HTERT RPE-1 (cell line): ENCODE results near the gene VAV2.

Experiments used
- in situ Hi-C: fragments of 300-500 bp; cut with MboI; formaldehyde crosslinking; loops from 4 replicates; pipeline ENCODE4 v1.14.3; 2020; ENCODE audit warnings: low sequenced_read_pairs

The VAV2 gene

GRCh38 chr9:133716564-133717112 is 275.5 kb downstream of the VAV2 start:
- in situ Hi-C loops: no loop called here

GRCh38 chr9:133715866-133716563 is 276.1 kb downstream of the VAV2 start:
- in situ Hi-C loops: no loop called here

- in situ Hi-C loops: no loop called here
These were observed 276.7 kb downstream of the VAV2 start for GRCh38 chr9:133715295-133715865.

- in situ Hi-C loops: no loop called here
These were observed 277.4 kb downstream of the VAV2 start for GRCh38 chr9:133714606-133715294.

DNA sequence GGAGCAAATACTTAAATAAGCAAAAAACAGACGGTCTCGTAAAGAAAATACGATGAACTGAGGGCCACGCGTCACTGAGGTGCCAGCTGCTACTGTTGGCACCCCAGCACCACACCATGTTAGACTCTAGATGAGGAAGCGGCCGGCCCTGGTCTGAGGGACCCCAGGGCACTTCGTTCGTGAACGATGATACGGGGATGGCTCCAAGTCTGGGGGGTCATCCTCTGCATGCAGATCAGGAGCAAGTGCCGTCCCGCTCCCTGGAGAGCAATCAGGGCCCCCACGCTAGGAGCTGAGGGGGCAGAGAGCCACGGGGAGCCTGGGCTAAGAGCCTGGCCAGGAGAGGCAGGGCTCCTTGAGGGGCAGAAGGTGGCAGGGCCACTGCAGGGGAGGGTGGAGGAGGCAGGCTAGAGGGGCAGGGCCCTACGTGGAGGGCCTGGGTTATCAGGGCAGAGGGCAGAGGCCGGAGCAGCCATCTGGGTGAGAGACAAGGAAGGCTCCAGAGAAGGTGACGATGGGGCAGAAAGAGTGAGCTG is 278.1 kb downstream of the VAV2 start:
- in situ Hi-C loops: no loop called here

DNA sequence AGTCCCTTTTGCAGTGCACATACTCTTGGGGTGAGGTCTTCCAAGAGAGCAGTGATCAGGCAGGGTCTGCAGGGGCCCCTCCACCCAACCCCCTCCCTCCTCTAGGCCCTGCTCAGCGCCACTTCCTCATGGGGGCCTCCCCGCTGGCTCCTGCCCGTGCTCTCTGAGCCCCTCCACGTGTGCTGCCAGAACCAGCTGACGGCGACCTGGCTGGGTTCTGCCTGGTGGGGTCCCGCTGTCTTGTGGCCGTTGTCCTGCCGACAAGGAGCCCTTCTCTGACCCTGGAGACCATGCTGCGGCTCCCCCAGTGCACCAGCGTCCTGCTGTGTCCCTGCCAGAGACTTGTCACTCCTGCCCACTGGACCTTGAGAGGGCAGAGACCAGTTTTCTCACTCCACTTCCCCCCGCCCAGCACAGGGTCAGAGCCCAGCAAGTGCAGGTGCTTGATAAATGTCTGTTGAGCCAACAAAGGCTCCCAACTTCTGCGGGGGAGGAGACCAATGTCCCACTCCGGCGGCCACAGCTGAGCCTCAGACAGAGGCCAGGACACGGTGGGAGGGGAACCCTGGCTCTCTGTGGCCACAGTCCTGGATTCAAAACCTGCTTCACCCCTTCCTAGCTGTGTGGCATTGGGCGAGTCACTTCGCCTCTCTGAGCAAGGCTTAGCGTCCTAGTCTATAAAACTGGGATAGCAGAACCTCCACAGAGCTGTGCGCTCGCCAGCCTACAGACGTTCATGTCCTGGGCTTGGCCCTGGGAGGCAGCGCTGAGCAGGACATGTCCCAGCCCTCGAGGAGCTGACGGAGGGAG is 278.8 kb downstream of the VAV2 start:
- in situ Hi-C loops: no loop called here

- in situ Hi-C loops: no loop called here
These were observed 279.7 kb downstream of the VAV2 start for GRCh38 chr9:133712221-133713100.
